HG02884 (cell line): ENCODE measurements around the gene TMEM174.
"Not testable (repeated sequence)": the region's sequence is repeated elsewhere in the genome, so short reads cannot be mapped to it uniquely, and the experiment has no call there.

ENCODE experiments used
- ATAC-seq: cut with Tn5 transposase; IDR thresholded peaks from one replicate; pipeline ENCODE4 v1.9.1; 2021; ENCODE audit warnings: mild to moderate bottlenecking, moderate library complexity; ENCODE audit not compliant: unreplicated experiment

Gene TMEM174

DNA sequence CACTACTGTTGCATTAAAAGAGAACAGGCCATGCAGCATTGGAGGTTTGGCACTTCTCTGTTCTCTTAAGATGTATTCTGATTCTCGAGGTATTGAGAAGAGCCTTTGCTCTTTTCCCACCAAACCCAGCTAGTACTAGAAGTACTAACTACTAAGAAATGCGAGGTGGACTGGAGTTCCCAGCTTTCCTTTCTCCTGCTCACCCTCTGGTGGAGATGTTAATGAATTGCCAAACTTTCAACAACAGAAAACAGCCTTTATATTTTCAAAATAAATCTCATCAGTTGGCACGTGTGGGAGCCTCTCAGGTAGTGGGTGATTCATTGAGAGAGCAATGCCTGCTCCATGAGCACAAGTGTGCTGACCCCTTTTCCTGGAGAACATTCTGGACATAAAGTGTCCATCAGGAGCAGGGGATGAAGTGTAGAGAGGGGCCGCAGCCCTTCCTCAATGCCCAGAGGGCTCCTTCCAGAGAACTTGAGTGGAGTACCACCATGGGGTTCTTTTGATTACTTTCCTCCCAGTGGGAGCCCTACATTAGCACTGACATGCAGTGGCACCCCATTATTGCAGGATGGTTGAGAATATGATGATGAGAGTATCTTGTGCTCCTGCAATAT lies 45.7 kb downstream of the TMEM174 start:
- ATAC-seq = no peak

DNA sequence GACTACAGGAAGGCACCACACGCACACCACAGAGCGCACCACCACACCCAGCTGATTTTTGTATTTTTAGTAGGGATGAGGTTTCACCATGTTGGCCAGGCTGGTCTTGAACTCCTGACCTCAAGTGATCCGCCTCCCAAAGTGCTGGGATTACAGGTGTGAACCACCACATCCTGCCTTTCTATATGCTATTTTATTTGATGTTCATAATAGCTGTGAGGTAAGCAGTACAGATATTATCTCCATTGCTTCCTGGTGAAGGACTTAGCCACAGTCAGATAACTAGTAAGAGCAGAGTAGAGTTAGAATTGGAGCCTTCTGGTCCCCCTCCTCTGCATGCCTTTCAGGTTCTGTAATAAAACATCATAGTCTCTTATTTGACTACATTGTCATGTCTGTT lies 46.3 kb downstream of the TMEM174 start:
- ATAC-seq = not testable (repeated sequence)

DNA sequence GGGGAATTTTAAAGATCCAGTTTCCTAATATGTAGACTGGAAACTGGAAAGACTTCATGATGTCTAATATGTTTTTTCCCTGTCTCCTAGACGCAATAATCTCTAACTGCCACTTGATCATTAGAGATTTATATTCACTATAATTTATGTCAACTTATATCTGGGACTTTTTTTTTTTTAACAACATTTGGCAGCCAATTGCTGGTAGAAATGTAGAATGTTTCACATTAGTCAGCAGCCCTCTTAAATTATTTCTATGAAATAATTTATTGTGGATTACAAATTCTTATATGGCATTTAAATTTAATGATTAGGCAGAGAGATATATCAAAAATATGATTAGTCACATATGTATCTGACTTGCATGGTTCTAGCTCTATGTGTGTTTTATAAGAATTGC lies 48.2 kb downstream of the TMEM174 start:
- no peak for ATAC-seq

DNA sequence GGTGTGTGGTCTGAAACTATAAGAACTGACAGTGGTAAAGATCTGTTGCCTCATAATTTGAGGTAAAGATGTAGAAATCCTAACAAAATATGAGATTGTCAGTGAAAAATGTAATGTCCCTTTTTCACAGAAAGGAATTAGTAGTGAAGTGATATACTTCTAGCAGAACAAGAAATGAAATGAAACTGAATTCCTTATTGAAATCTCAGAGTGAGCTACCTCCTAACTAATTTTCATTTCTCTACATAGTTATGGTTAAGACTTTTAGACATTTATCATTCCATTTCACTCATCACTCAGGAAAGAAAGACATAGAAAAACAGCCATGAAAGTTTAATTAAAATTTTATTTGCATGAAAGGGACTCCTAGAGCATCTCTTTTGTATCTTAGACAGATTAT lies 48.7 kb downstream of the TMEM174 start:
- no peak for ATAC-seq

DNA sequence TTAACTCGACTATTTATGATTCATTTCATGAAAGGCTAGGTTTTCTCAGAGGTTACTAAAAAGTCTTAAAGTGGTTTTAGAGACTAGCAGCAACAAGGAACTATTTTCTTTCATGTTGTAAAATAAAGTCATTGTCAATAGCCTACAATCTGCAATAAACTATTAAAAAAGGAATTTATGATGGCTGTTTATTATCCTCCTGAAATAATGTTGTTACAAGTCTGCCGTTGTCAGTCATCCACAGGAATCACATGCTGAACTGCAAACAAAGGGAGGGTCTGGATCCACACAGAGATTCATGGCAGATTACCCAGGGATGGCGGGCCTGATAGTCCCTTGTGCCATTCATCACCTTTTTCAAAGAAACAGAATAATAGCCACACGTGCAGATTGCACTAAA lies 49.2 kb downstream of the TMEM174 start:
- ATAC-seq = no peak
